Stimulated activated CD8-positive, alpha-beta memory T cell treated with anti-CD3 and anti-CD28 coated beads, Interleukin-15, amount 100 ng/mL, for 1 hour (primary cell): ENCODE data around the gene TTC23.

ENCODE experiments used
- DNase-seq: peaks from one replicate; pipeline ENCODE4 v3.0.0-alpha.2; 2020; ENCODE audit warnings: low read depth

Gene TTC23

GRCh38 chr15:99164119-99164518 is 85.3 kb downstream of the TTC23 start:
- no peak for DNase-seq

- no peak for DNase-seq
These were observed 85.9 kb downstream of the TTC23 start for GRCh38 chr15:99163271-99164062.

GRCh38 chr15:99158626-99159412 is 90.6 kb downstream of the TTC23 start:
- DNase-seq, result no peak

GRCh38 chr15:99157456-99157855 is 91.9 kb downstream of the TTC23 start:
- DNase-seq, result no peak

GRCh38 chr15:99155961-99156443 is 93.4 kb downstream of the TTC23 start:
- DNase-seq, result no peak

- DNase-seq, result no peak
These were observed 95.1 kb downstream of the TTC23 start for GRCh38 chr15:99154271-99154670.

GRCh38 chr15:99153026-99153535 is 96.3 kb downstream of the TTC23 start:
- no peak for DNase-seq

GRCh38 chr15:99151156-99151555 is 98.2 kb downstream of the TTC23 start:
- no peak for DNase-seq

- no peak for DNase-seq
These were observed 100.0 kb downstream of the TTC23 start for GRCh38 chr15:99149366-99149765.

GRCh38 chr15:99148851-99149276 is 100.5 kb downstream of the TTC23 start:
- DNase-seq, result no peak

- DNase-seq, result no peak
These were observed 102.7 kb downstream of the TTC23 start for GRCh38 chr15:99146661-99147060.

GRCh38 chr15:99145778-99146177 is 103.6 kb downstream of the TTC23 start:
- DNase-seq, result no peak

GRCh38 chr15:99145005-99145404 is 104.4 kb downstream of the TTC23 start:
- DNase-seq, result no peak

- DNase-seq, result no peak
These were observed 105.4 kb downstream of the TTC23 start for GRCh38 chr15:99143655-99144610.

- DNase-seq, result no peak
These were observed 106.1 kb downstream of the TTC23 start for GRCh38 chr15:99143242-99143641.

GRCh38 chr15:99142562-99142961 is 106.8 kb downstream of the TTC23 start:
- no peak for DNase-seq

GRCh38 chr15:99141943-99142342 is 107.4 kb downstream of the TTC23 start:
- DNase-seq, result no peak

GRCh38 chr15:99140590-99140989 is 108.8 kb downstream of the TTC23 start:
- no peak for DNase-seq

- DNase-seq, result no peak
These were observed 110.1 kb downstream of the TTC23 start for GRCh38 chr15:99139276-99139675.

- no peak for DNase-seq
These were observed 110.8 kb downstream of the TTC23 start for GRCh38 chr15:99138491-99138982.

GRCh38 chr15:99137877-99138276 is 111.5 kb downstream of the TTC23 start:
- DNase-seq, result no peak

- DNase-seq, result no peak
These were observed 112.3 kb downstream of the TTC23 start for GRCh38 chr15:99137111-99137546.
